Erythroblast (primary cell): ENCODE results near the gene TGM4.

Source experiments
- GATA1 ChIP-seq: IDR thresholded peaks from 2 replicates; pipeline ENCODE4 v1.6.1; 2011; ENCODE audit warnings: low read depth, mild to moderate bottlenecking, control low read depth, low read length, moderate library complexity
- POLR2A ChIP-seq: IDR thresholded peaks from 2 replicates; pipeline ENCODE4 v1.6.1; 2011; ENCODE audit warnings: mild to moderate bottlenecking, low read length

- TF ChIP-seq POLR2A, result no peak
- no peak for TF ChIP-seq GATA1
These were observed 9.6 kb downstream of the TGM4 start for GRCh38 chr3:44883999-44884431.
